ENCODE data around the gene SH3RF3. TPM values are rescaled to one million over a fixed set of nuclear protein-coding genes. Genes with fewer than 3 reads are reported as not detected.

Gene SH3RF3
- total RNA-seq, 1 donor from 2014 or later = 8.0 TPM

GRCh38 chr2:109275120-109276012 lies 146.4 kb downstream of the SH3RF3 start:
- intact Hi-C loops (cut with DNase I) = loop anchor here (5.0 kb wide), 1 partner anchor 33 kb away; no protein-coding TSS in a partner anchor
- DNase-seq (ENCODE audit: missing footprints) (no peak), ATAC-seq (no peak)

GRCh38 chr2:109277406-109277805 lies 148.4 kb downstream of the SH3RF3 start:
- intact Hi-C loops (cut with DNase I) = loop anchor here (5.0 kb wide), 1 partner anchor 35 kb away; no protein-coding TSS in a partner anchor
- ATAC-seq (no peak), DNase-seq (ENCODE audit: missing footprints) (no peak)

DNA sequence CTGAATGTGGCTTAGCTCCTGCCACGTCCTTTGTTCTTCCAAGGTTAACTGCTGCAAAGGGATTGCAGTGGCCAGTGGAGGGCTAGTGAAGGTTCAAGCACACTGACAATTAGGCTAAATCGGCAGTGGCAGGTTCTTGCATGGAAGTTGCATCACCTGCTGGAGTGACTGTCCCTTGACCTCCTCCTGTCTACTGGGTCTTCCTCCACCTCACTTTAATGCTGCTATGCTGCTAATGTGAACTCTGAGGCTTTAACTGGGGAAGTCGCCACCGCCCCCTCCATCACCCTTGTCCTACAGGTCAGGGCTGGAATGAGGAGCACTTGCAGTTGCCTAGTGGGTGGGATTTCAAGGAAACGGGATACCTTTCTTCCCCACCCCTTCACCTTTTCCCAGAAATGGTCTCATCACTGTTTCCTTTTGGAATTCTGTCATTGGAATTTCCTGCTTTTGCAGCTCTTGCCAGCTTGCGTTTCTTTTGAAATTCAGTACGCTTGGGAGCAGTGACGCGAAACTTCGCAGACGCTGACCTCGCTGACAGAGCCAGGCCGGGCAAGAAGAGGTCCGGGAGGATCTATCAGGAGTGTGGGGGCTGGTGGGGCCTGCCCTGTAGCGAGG lies 150.3 kb downstream of the SH3RF3 start:
- intact Hi-C loops (cut with DNase I) = loop anchor here (5.0 kb wide), 1 partner anchor 37 kb away; no protein-coding TSS in a partner anchor
- ATAC-seq (no peak), DNase-seq (ENCODE audit: missing footprints) (no peak)

- intact Hi-C loops (cut with DNase I) = loop anchor here (5.0 kb wide), 2 partner anchors 41 to 226 kb away; no protein-coding TSS in a partner anchor
- ATAC-seq (no peak), DNase-seq (ENCODE audit: missing footprints) (no peak)
These were observed 151.8 kb downstream of the SH3RF3 start for GRCh38 chr2:109280804-109281203.

DNA sequence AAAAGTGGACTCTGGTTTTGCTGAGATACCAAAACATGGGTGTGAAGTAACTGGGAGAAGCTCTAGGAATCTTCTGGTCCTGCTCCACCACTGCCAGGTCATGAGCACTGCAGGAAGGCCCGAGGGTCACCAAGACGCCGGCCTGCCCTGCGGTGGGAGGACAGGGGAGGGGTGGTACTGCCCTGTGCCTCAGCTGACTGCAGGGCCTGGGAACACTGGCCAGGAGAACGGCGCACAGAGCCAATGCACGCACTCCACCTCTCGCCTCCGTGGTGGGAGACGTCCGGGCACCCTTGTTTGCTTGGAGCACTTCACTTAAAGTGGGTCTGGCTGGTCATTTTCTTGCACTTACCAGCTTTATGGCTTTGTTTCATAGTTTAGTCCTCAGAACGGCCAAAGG lies 153.4 kb downstream of the SH3RF3 start:
- intact Hi-C loops (cut with DNase I) = loop anchor here (5.0 kb wide), 2 partner anchors 40 to 225 kb away; no protein-coding TSS in a partner anchor
- no peak for ATAC-seq
- no peak for DNase-seq (ENCODE audit: missing footprints)

- intact Hi-C loops (cut with DNase I) = loop anchor here (5.0 kb wide), 2 partner anchors 39 to 224 kb away; no protein-coding TSS in a partner anchor
- DNase-seq (ENCODE audit: missing footprints) (no peak), ATAC-seq (no peak)
These were observed 153.9 kb downstream of the SH3RF3 start for GRCh38 chr2:109282865-109283264.

- peak; percentile 87 for ATAC-seq
- intact Hi-C loops (cut with DNase I) = loop anchor here (5.0 kb wide), 4 partner anchors 37 to 222 kb away; partner anchors contain the start of gene SH3RF3
These were observed 155.8 kb downstream of the SH3RF3 start for GRCh38 chr2:109284826-109285225.

DNA sequence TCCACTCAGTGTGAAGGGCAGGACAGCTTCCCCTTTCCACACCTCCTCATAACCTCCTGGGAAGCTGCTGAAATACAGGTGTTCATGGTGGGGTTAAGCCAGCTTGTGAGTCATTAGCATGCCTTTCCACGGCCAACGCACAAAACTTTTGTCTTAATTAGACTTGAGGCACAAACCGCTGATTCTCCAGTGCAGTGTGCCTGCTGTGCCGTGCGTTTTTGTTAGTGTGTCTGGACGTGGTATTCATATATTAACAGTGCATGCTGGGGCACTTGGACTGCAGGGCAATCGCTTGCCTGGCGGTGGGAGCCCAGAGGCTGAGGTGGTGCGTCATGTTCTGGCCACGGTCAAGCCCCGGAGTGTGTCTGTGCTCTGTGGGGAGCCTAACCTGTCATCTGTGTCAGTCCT lies 156.2 kb downstream of the SH3RF3 start:
- intact Hi-C loops (cut with DNase I) = loop anchor here (5.0 kb wide), 2 partner anchors 158 to 212 kb away; partner anchors contain the start of gene SH3RF3
- ATAC-seq (peak; percentile 18), DNase-seq (ENCODE audit: missing footprints) (no peak)

More at GRCh38 chr2:109284826-109285225, 155.8 kb downstream of the SH3RF3 start:
- peak; percentile 81 for DNase-seq (ENCODE audit: missing footprints)

- ATAC-seq = no peak
- intact Hi-C loops (cut with DNase I) = loop anchor here (5.0 kb wide), 2 partner anchors 160 to 210 kb away; partner anchors contain the start of gene SH3RF3
- DNase-seq (ENCODE audit: missing footprints) = no peak
These were observed 158.4 kb downstream of the SH3RF3 start for GRCh38 chr2:109287413-109287812.

DNA sequence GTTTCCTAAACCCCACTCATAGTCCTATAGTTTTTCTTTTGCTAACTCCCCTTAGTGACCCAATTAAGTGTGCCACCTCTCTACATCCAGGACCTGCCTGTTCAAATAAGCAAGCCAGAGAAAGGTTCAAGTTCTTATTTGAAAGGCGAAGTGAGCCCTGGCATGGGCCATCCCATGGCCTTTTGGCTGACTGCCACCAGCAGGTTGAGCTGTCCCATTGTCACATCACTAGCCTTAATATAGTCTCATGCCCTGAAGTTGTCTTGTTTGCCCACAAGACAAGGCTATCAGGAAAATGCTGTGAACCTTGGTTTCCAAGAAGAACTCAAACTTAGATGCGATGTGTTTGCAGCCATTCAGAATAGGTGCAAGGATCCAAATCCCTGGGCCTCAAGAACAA lies 158.8 kb downstream of the SH3RF3 start:
- ATAC-seq (no peak), DNase-seq (ENCODE audit: missing footprints) (no peak)
- intact Hi-C loops (cut with DNase I) = loop anchor here (5.0 kb wide), 2 partner anchors 161 to 209 kb away; partner anchors contain the start of gene SH3RF3

GRCh38 chr2:109288544-109289368 lies 159.8 kb downstream of the SH3RF3 start:
- no peak for DNase-seq (ENCODE audit: missing footprints)
- no peak for ATAC-seq
- intact Hi-C loops (cut with DNase I) = loop anchor here (5.0 kb wide), 2 partner anchors 161 to 209 kb away; partner anchors contain the start of gene SH3RF3

DNA sequence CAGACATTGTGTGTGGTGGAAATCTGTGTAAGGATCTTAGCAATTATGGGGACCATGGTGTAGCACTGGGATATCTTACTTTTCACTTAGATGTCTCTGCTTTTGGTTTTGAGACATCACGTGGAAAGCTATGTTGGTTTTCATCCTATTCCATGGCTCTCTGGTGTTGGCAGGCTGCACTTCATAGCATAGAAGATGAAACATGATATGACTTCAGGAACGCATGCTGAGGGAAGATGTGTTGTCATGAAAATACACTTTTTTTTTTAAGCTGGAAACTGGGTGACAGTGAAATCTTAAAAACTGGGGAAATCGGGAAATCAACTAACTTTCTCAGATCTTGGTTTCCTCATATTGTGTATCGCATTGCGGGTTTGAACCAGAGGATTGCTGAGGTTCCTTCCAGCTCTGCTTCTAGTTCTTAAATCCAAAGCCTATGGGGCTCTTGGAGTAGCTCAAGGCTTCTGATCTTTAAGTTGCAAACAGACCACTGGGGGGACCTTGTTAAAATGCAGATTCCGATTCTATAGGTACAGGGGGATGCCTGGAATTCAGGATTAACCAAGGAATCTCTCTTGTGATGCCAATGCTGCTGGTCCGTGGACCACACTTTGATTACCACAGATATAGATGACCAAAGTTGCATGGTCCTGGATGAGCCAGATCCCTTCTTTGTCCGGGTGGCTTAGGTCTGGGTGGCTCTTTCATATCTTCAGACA lies 160.7 kb downstream of the SH3RF3 start:
- intact Hi-C loops (cut with DNase I) = loop anchor here (5.0 kb wide), 2 partner anchors 162 to 208 kb away; partner anchors contain the start of gene SH3RF3
- no peak for DNase-seq (ENCODE audit: missing footprints)
- ATAC-seq = no peak

DNA sequence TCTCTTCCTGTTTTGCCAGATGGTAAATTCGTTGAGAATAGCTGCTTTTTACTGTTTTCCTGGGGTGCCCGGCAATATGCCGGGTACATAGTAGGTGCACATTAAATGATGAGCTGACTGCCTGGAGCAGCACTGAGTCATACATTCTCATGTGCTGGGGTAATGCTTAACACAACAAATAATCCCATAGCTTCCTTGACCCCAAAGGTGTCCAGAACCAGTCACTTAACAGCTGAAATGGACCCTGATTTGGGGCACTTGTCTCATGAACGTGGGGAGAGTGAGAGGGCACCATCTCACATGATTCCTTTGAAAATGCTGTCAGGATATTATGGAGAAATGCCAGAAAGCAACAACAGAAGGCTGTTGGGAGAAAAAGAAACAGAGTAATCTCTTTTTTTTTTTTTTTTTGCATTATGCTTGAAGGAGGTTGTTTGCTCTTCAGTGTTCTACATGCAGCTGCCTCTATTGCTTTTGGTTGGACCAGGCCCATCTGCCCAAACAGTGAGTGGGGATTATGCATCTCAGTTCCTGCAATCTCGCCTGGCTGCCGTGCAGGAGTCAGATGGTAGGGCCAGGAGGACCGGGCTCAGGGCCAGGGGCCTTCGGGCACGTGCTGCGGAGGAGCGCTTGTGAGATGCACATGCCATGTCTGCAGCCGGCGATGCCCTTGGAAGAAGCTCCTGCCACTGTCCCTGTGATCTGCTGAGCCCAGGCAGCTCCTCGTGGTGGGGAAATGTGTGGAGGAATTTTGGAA lies 162.1 kb downstream of the SH3RF3 start:
- intact Hi-C loops (cut with DNase I) = no loop called here
- ATAC-seq (no peak), DNase-seq (ENCODE audit: missing footprints) (no peak)

- ATAC-seq (no peak), DNase-seq (ENCODE audit: missing footprints) (no peak)
- intact Hi-C loops (cut with DNase I) = no loop called here
These were observed 163.4 kb downstream of the SH3RF3 start for GRCh38 chr2:109292386-109292785.

DNA sequence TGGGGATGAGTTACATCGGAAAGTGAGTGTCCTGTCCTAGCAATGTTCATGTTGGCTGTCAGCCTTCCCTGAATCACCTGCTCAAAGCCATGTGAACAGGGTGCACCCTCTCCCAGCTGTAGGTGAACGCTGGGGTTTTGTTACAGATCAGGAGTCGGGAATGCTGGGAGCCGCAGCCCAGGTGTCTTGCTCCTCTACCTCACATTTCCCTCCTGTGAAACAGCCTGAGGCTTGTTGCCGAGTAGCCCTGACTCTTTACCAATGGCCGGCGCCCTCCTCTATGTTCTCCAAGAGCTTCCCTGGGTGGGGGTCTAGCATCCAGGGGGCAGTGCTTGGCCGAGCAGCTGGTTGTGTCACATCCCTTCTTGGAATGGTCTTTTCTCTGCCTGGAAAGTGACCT lies 164.7 kb downstream of the SH3RF3 start:
- DNase-seq (ENCODE audit: missing footprints) = no peak

GRCh38 chr2:109294523-109294922 lies 165.5 kb downstream of the SH3RF3 start:
- intact Hi-C loops (cut with DNase I) = no loop called here
- DNase-seq (ENCODE audit: missing footprints) (no peak), ATAC-seq (no peak)

More for the DNA sequence above, 164.7 kb downstream of the SH3RF3 start:
- ATAC-seq = no peak
- intact Hi-C loops (cut with DNase I) = no loop called here

Measured in Right ventricle myocardium inferior (tissue), 1 donor.